ENCODE measurements around the gene MMP2. TPM values are rescaled to one million over a fixed set of nuclear protein-coding genes. Genes with fewer than 3 reads are reported as not detected.

MMP2 gene
- total and polyA plus RNA-seq, 12 donors = 16.6 to 248 (median 89.9) TPM

DNA sequence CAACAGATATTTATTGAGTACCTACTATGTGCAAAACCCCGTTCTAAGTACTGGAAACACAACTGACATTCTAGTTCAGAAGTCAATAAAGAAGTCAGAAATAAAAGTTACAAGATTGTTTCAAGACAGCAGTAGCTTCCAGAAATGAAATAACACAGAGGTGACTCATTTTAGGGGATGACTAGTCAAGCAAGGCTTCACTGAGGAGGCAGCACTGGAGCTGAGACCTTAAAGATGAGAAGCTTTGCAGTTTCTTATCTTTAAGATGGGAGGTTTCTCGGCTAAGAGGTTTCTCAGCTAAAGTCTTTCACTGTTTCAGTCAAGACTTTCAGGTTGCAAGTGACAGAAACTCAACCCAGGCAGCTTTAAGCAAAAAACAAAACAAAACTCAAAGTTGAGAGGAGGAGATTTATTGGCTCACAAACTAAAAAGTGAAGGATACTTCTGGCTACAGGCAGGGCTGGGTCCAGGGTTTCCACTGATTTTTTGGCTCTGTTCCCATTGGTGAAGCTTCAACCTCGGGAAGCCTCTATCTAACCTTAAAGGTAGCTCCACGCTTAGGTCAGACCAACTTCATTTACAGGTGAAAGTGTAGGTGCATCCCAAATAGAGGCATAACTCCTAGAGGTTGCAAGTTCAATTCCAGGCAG lies 7.4 kb upstream of the MMP2 start:
- no peaks in the 10 kb centered on the region for H3K36me3 ChIP-seq (replicated peaks in 1 of 2)
- TF ChIP-seq POLR2A (IDR thresholded peaks at IDR 0.05) = no peak
- TF ChIP-seq, protein P1, sequence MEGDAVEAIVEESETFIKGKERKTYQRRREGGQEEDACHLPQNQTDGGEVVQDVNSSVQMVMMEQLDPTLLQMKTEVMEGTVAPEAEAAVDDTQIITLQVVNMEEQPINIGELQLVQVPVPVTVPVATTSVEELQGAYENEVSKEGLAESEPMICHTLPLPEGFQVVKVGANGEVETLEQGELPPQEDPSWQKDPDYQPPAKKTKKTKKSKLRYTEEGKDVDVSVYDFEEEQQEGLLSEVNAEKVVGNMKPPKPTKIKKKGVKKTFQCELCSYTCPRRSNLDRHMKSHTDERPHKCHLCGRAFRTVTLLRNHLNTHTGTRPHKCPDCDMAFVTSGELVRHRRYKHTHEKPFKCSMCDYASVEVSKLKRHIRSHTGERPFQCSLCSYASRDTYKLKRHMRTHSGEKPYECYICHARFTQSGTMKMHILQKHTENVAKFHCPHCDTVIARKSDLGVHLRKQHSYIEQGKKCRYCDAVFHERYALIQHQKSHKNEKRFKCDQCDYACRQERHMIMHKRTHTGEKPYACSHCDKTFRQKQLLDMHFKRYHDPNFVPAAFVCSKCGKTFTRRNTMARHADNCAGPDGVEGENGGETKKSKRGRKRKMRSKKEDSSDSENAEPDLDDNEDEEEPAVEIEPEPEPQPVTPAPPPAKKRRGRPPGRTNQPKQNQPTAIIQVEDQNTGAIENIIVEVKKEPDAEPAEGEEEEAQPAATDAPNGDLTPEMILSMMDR (IDR thresholded peaks at IDR 0.05) = no peak
- H3K9me3 ChIP-seq (replicated peaks in 1 of 3) = no peaks in the 10 kb centered on the region
- WGBS, 4 donors = 54 to 65% (median 64%) methylated on average over 4 of the region's 4 CpGs
- no peaks in the 10 kb centered on the region for H3K27me3 ChIP-seq
- no peak overlapping the region for H3K4me3 ChIP-seq
- H3K4me1 ChIP-seq (replicated peaks in 1 of 2) = peaks cover 0 to 4% of the 10 kb centered on the region in 2 donors
- DNase-seq = peak in 1 of 7 donors; percentile 30
- intact Hi-C loops (cut with DNase I) = no loop called here
- peak overlapping the region in 1 of 5 donors; percentile 41 for H3K27ac ChIP-seq

DNA sequence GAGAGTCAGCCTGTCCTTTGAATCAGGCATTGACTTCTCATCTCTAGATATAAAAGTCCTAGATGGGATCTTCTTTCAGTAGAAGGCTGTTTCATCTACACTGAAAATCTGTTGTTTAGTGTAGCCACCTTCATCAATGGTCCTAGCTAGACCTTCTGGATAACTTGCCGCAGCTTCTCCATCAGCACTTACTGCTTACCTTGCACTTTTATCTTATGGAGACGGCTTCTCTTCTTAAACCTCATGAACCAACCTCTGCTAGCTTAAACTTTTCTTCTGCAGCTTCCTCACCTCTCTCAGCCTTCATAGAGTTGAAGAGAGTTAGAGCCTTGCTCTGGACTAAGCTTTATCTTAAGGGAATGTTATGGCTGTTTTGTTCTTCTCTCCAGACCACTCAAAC lies 5.4 kb upstream of the MMP2 start:
- peaks cover 0 to 5% of the 10 kb centered on the region in 2 donors for H3K4me1 ChIP-seq (replicated peaks in 1 of 2)
- H3K27ac ChIP-seq = no peak overlapping the region
- no peaks in the 10 kb centered on the region for H3K27me3 ChIP-seq
- no peaks in the 10 kb centered on the region for H3K36me3 ChIP-seq (replicated peaks in 1 of 2)
- TF ChIP-seq, protein P1 (IDR thresholded peaks at IDR 0.05) = no peak
- no peak for TF ChIP-seq POLR2A (IDR thresholded peaks at IDR 0.05)
- no peaks in the 10 kb centered on the region for H3K9me3 ChIP-seq (replicated peaks in 1 of 3)
- 93 to 98% (median 93%) methylated on average over 2 of the region's 2 CpGs for WGBS, 4 donors
- intact Hi-C loops (cut with DNase I) = no loop called here
- H3K4me3 ChIP-seq = no peak overlapping the region
- no peak for DNase-seq

- peak overlapping the region in 2 of 5 donors; percentile 30 to 47 for H3K27ac ChIP-seq
- H3K36me3 ChIP-seq (replicated peaks in 1 of 2) = no peaks in the 10 kb centered on the region
- H3K4me1 ChIP-seq (replicated peaks in 1 of 2) = peaks cover 10 to 14% of the 10 kb centered on the region in 2 donors
- TF ChIP-seq, protein P1 (IDR thresholded peaks at IDR 0.05) = no peak
- 87 to 93% (median 90%) methylated on average over 3 of the region's 3 CpGs for WGBS, 4 donors
- no peak for DNase-seq
- H3K9me3 ChIP-seq (replicated peaks in 1 of 3) = no peaks in the 10 kb centered on the region
- H3K4me3 ChIP-seq = no peak overlapping the region
- intact Hi-C loops (cut with DNase I) = no loop called here
- no peaks in the 10 kb centered on the region for H3K27me3 ChIP-seq
These were observed 4.2 kb upstream of the MMP2 start for GRCh38 chr16:55474821-55475220.

DNA sequence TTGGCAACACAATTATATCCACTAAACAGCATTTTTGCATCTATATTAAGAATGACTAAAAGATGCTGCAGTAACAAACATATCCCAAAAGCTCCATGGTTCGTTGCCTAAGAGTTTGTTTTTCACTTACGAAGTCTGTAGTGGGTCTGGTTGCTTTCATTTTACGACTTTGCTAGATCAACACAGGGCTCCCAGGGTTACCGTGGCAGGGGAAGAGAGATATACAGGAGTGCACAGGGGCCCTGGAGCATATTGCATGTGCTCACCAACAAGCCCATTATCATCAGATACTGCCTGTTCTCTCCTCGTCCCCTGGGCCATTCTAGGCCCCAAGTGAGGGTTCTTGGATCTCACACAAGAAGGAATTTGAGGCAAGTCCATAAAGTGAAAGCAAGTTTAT lies 3.1 kb upstream of the MMP2 start:
- no peak for TF ChIP-seq POLR2A (IDR thresholded peaks at IDR 0.05)
- TF ChIP-seq, protein P1 (IDR thresholded peaks at IDR 0.05) = no peak
- Histone ChIP-seq H3K27me3 (no peaks in the 10 kb centered on the region), H3K4me1 (replicated peaks in 1 of 2) (peaks cover 10 to 20% of the 10 kb centered on the region in 2 donors), H3K36me3 (replicated peaks in 1 of 2) (no peaks in the 10 kb centered on the region), H3K4me3 (no peak overlapping the region), H3K9me3 (replicated peaks in 1 of 3) (no peaks in the 10 kb centered on the region), H3K27ac (peak overlapping the region in 2 of 5 donors; percentile 30 to 63)
- intact Hi-C loops (cut with DNase I) = no loop called here
- WGBS, 4 donors = 61 to 79% (median 63%) methylated on average over 5 of the region's 5 CpGs
- DNase-seq = no peak
